A549 (cell line): ENCODE data around the gene STRN4. TPM values are rescaled to one million over a fixed set of nuclear protein-coding genes. Genes with fewer than 3 reads are reported as not detected.

Source experiments
- ATAC-seq, 2 experiments: fragments of 200-7000 bp in 1 of 2; fragments of >200 bp in 1 of 2; cut with Nextera tagmentation in 1 of 2; cut with Tn5 transposase in 1 of 2; 3 replicates each; pipeline versions ENCODE4 v1.8.0 to v1.9.1; 2018 to 2020; ENCODE audit warnings: mild to moderate bottlenecking in 1 of 2, moderate library complexity in 1 of 2
- CTCF ChIA-PET: fragments of 300-600 bp; sonication (Branson Sonifier 250); formaldehyde crosslinking; extraction: SDS; loops from one replicate; lab custom pipeline; 2021; ENCODE audit warnings: antibody characterized with exemption, inconsistent platforms; lab: Yijun Ruan, JAX
- POLR2A ChIA-PET: fragments of 350-600 bp; formaldehyde crosslinking; extraction: SDS; loops from one replicate; lab custom pipeline; 2021; ENCODE audit warnings: antibody characterized with exemption, inconsistent platforms; lab: Yijun Ruan, JAX
- DNase-seq, 2 experiments: peaks; one replicate each; pipeline versions ENCODE4 v3.0.0 to v3.0.0-alpha.2; 2011 to 2016; ENCODE audit warnings: low read depth in 1 of 2, low spot score in 1 of 2
- FAIRE-seq: peaks from 2 replicates; lab custom pipeline; 2011; peaks lifted over from hg19 to GRCh38; lab: Jason Lieb, UNC
- H3K27ac ChIP-seq, 2 experiments: fragments of >200 bp; sonication (Bioruptor Twin); formaldehyde crosslinking; 3 replicates each; pipeline ENCODE4 v1.5.1; 2016 to 2017
- H3K4me1 ChIP-seq: fragments of >200 bp; sonication (Bioruptor Twin); formaldehyde crosslinking; 3 replicates; pipeline ENCODE4 v1.6.1; 2016
- H3K4me2 ChIP-seq: fragments of >200 bp; sonication (Bioruptor Twin); formaldehyde crosslinking; 3 replicates; pipeline ENCODE4 v1.6.1; 2016
- H3K4me3 ChIP-seq: fragments of >200 bp; sonication (Bioruptor Twin); formaldehyde crosslinking; 3 replicates; pipeline ENCODE4 v1.5.1; 2016
- H3K9me3 ChIP-seq: fragments of >200 bp; sonication (Bioruptor Twin); formaldehyde crosslinking; 3 replicates; pipeline ENCODE4 v1.6.1; 2016
- BCL3 ChIP-seq: fragments of >200 bp; sonication (Bioruptor Twin); formaldehyde crosslinking; IDR thresholded peaks from 3 replicates; pipeline ENCODE4 v1.6.1; 2016
- CBX2 ChIP-seq: fragments of 200-600 bp; sonication (generic); IDR thresholded peaks from 2 replicates; pipeline ENCODE4 v1.6.1; 2016; ENCODE audit warnings: low read depth, mild to moderate bottlenecking, borderline replicate concordance
- CBX8 ChIP-seq: fragments of 200-600 bp; sonication (generic); IDR thresholded peaks from 2 replicates; pipeline ENCODE4 v1.6.1; 2016
- CEBPB ChIP-seq, 2 experiments: fragments of >200 bp in 1 of 2; sonication (Bioruptor Twin) in 1 of 2; formaldehyde crosslinking in 1 of 2; IDR thresholded peaks; 2 replicates each; pipeline ENCODE4 v1.6.1; 2012 to 2016
- EHMT2 ChIP-seq: fragments of 200-600 bp; sonication (generic); IDR thresholded peaks from 2 replicates; pipeline ENCODE4 v1.6.1; 2016; ENCODE audit warnings: antibody characterized with exemption, low read depth, mild to moderate bottlenecking, moderate library complexity
- EP300 ChIP-seq, 2 experiments: fragments of >200 bp; sonication (Bioruptor Twin); formaldehyde crosslinking; IDR thresholded peaks; 2 replicates in 1 of 2; 3 replicates in 1 of 2; pipeline ENCODE4 v1.6.1; 2016 to 2017
- FOXS1 ChIP-seq: fragments of 250-450 bp; sonication (Bioruptor Pico); IDR thresholded peaks from 2 replicates; pipeline ENCODE4 v1.5.0; 2020; ENCODE audit warnings: mild to moderate bottlenecking, moderate library complexity
- HDAC2 ChIP-seq: fragments of 200-600 bp; sonication (generic); IDR thresholded peaks from 2 replicates; pipeline ENCODE4 v1.6.1; 2016
- HES2 ChIP-seq: fragments of >200 bp; sonication (Bioruptor Twin); formaldehyde crosslinking; IDR thresholded peaks from 2 replicates; pipeline ENCODE4 v1.6.1; 2016
- HEYL ChIP-seq: fragments of 250-450 bp; sonication (Bioruptor Pico); IDR thresholded peaks from 2 replicates; pipeline ENCODE4 v1.8.0; 2021; ENCODE audit warnings: mild to moderate bottlenecking, moderate library complexity
- HMGXB4 ChIP-seq: fragments of 250-450 bp; sonication (Bioruptor Pico); IDR thresholded peaks from 2 replicates; pipeline ENCODE4 v1.5.0; 2021; ENCODE audit warnings: mild to moderate bottlenecking, moderate library complexity, borderline replicate concordance
- HOXB13 ChIP-seq: fragments of 250-450 bp; sonication (Bioruptor Pico); IDR thresholded peaks from 2 replicates; pipeline ENCODE4 v1.5.0; 2020; ENCODE audit warnings: low read depth, mild to moderate bottlenecking, moderate library complexity
- HOXB5 ChIP-seq: fragments of 250-450 bp; sonication (Bioruptor Pico); IDR thresholded peaks from 2 replicates; pipeline ENCODE4 v1.5.0; 2020; ENCODE audit warnings: mild to moderate bottlenecking, moderate library complexity
- JUN ChIP-seq, 2 experiments: fragments of >200 bp; sonication (Bioruptor Twin); formaldehyde crosslinking; IDR thresholded peaks; 2 replicates in 1 of 2; 3 replicates in 1 of 2; pipeline ENCODE4 v1.6.1; 2016 to 2017
- JUNB ChIP-seq: fragments of >200 bp; sonication (Bioruptor Twin); formaldehyde crosslinking; IDR thresholded peaks from 2 replicates; pipeline ENCODE4 v1.6.1; 2016
- KDM1A ChIP-seq: fragments of 200-600 bp; sonication (generic); IDR thresholded peaks from 2 replicates; pipeline ENCODE4 v1.6.1; 2016; ENCODE audit warnings: low read depth, mild to moderate bottlenecking
- KDM5A ChIP-seq: fragments of 200-600 bp; sonication (generic); IDR thresholded peaks from 2 replicates; pipeline ENCODE4 v1.6.1; 2016; ENCODE audit warnings: antibody characterized with exemption, mild to moderate bottlenecking
- MAFK ChIP-seq: fragments of 450-650 bp; IDR thresholded peaks from 2 replicates; pipeline ENCODE4 v1.6.1; 2014; ENCODE audit not compliant: partially characterized antibody
- MAZ ChIP-seq: fragments of 150-350 bp; IDR thresholded peaks from 2 replicates; pipeline ENCODE4 v1.6.1; 2014; ENCODE audit warnings: antibody characterized with exemption, low read depth, low read length, borderline replicate concordance
- NFE2L2 ChIP-seq: fragments of 150-350 bp; conservative IDR thresholded peaks from 2 replicates; pipeline ENCODE4 v1.6.1; 2014; ENCODE audit warnings: low read length
- NPAS2 ChIP-seq: fragments of 250-450 bp; sonication (Bioruptor Pico); IDR thresholded peaks from 2 replicates; pipeline ENCODE4 v1.8.0; 2022; ENCODE audit warnings: mild to moderate bottlenecking, moderate library complexity, borderline replicate concordance
- PBX3 ChIP-seq: IDR thresholded peaks from 2 replicates; pipeline ENCODE4 v1.6.1; 2012
- PHF8 ChIP-seq: fragments of 200-600 bp; sonication (generic); IDR thresholded peaks from 2 replicates; pipeline ENCODE4 v1.6.1; 2016; ENCODE audit warnings: low read depth, mild to moderate bottlenecking, antibody characterized with exemption, moderate library complexity, borderline replicate concordance
- POLR2A ChIP-seq: IDR thresholded peaks from 2 replicates; pipeline ENCODE4 v1.6.1; 2012; ENCODE audit warnings: mild to moderate bottlenecking, low read length
- POLR2AphosphoS2 ChIP-seq: conservative IDR thresholded peaks from 2 replicates; pipeline ENCODE4 v1.6.1; 2012; ENCODE audit warnings: low read length, improper control_type of control experiment, inconsistent platforms
- RAD21 ChIP-seq, 2 experiments: fragments of >200 bp in 1 of 2; sonication (Bioruptor Twin) in 1 of 2; formaldehyde crosslinking in 1 of 2; IDR thresholded peaks in 1 of 2; conservative IDR thresholded peaks in 1 of 2; 2 replicates in 1 of 2; 3 replicates in 1 of 2; pipeline ENCODE4 v1.6.1; 2012 to 2018; ENCODE audit warnings: inconsistent platforms in 1 of 2
- RFX5 ChIP-seq: fragments of 450-650 bp; IDR thresholded peaks from 2 replicates; pipeline ENCODE4 v1.7.1; 2014; ENCODE audit warnings: antibody characterized with exemption, mild to moderate bottlenecking, moderate library complexity
- SREBF2 ChIP-seq: fragments of 450-650 bp; IDR thresholded peaks from 2 replicates; pipeline ENCODE4 v1.6.1; 2014; ENCODE audit warnings: mild to moderate bottlenecking, moderate library complexity
- USF2 ChIP-seq: fragments of 450-650 bp; IDR thresholded peaks from 2 replicates; pipeline ENCODE4 v1.6.1; 2014; ENCODE audit warnings: antibody characterized with exemption
- WGBS: methylation state at CpG from one replicate; pipeline ENCODE4 v1.1.6; 2017; ENCODE audit errors: missing lambda C conversion rate; 5-methylcytosine and 5-hydroxymethylcytosine counted together
- polyA plus RNA-seq, 4 experiments: library from polyadenylated mRNA; depleted of rRNA in 3 of 4; stranded (reverse); fragments of >200 nt; fragmentation: RNase III in 1 of 4; extraction: RNeasy Plus Mini Kit Qiagen cat#74134 plus additional on column Dnase treatment in 1 of 4; gene quantifications; 2 replicates in 3 of 4; 3 replicates in 1 of 4; pipeline ENCODE4 v1.2.3, GENCODE V29; 2011 to 2017

STRN4 gene
- polyA plus RNA-seq, 2 of the 4 experiments (the other 2 are of a cell fraction) = 62.8 to 70.0 TPM

GRCh38 chr19:46776927-46777911, 31.0 kb upstream of the STRN4 start (continued):
- no peak for TF ChIP-seq RAD21 (conservative IDR thresholded peaks at IDR 0.05 in 1 of 2, IDR thresholded peaks at IDR 0.05 in 1 of 2)
- no peak for TF ChIP-seq HDAC2
- TF ChIP-seq HOXB13 (CRISPR knock-in tag) = no peak

- Histone ChIP-seq H3K9me3 (no peaks in the 10 kb centered on the region), H3K4me1 (peaks cover 16% of the 10 kb centered on the region), H3K4me2 (no peak overlapping the region), H3K27ac (no peak overlapping the region), H3K4me3 (no peak overlapping the region)
- WGBS = 95% methylated on average over 11 of the region's 11 CpGs
- DNase-seq (no peak), FAIRE-seq (no peak), ATAC-seq (no peak)
- ChIA-PET POLR2A (interaction anchor here (0.6 to 0.8 kb wide), 2 partner anchors 13 to 84 kb away, joined by 3 read pairs; partner anchors contain the start of gene SLC1A5), CTCF (interaction anchor here (0.7 to 5.6 kb wide), 7 partner anchors 10 to 583 kb away, joined by 3 to 33 read pairs (median 5); no protein-coding TSS in a partner anchor)
- TF ChIP-seq MAZ = no peak
- TF ChIP-seq CBX2 = no peak
- no peak for TF ChIP-seq NFE2L2
- no peak for TF ChIP-seq USF2
- no peak for TF ChIP-seq SREBF2
- TF ChIP-seq POLR2A = no peak
- TF ChIP-seq RFX5 = no peak
- TF ChIP-seq BCL3 = no peak
- no peak for TF ChIP-seq EHMT2
- no peak for TF ChIP-seq RAD21 (conservative IDR thresholded peaks at IDR 0.05 in 1 of 2, IDR thresholded peaks at IDR 0.05 in 1 of 2)
- no peak for TF ChIP-seq CBX8
- no peak for TF ChIP-seq HOXB5 (CRISPR knock-in tag)
- no peak for TF ChIP-seq JUNB
- no peak for TF ChIP-seq KDM1A
- TF ChIP-seq EP300 (IDR thresholded peaks at IDR 0.05) = no peak
- no peak for TF ChIP-seq PHF8
- TF ChIP-seq MAFK = no peak
- no peak for TF ChIP-seq JUN (IDR thresholded peaks at IDR 0.05)
These were observed 29.5 kb upstream of the STRN4 start for GRCh38 chr19:46775642-46776258.

GRCh38 chr19:46773018-46773399, 26.8 kb upstream of the STRN4 start:
- Histone ChIP-seq H3K9me3 (no peaks in the 10 kb centered on the region), H3K4me2 (no peak overlapping the region), H3K4me1 (peaks cover 11% of the 10 kb centered on the region; the same call in 2 of the 3 replicates), H3K27ac (no peak overlapping the region), H3K4me3 (no peak overlapping the region)
- ATAC-seq (no peak; a peak in 1 of 6 replicates), DNase-seq (no peak), FAIRE-seq (no peak)
- WGBS = 80% methylated on average over 7 of the region's 7 CpGs
- CTCF ChIA-PET = interaction anchor here (0.7 to 28.2 kb wide), 5 partner anchors 12 to 63 kb away, joined by 5 to 1222 read pairs (median 47); partner anchors contain the start of genes AP2S1 and SLC1A5
- POLR2A ChIA-PET = interaction anchor here (1.1 to 1.7 kb wide), 2 partner anchors 12 to 15 kb away, joined by 3 to 8 read pairs; partner anchors contain the start of gene SLC1A5
- TF ChIP-seq POLR2A (no peak), FOXS1 (no peak), CEBPB (IDR thresholded peaks at IDR 0.05) (no peak), EHMT2 (no peak), NPAS2 (CRISPR knock-in tag) (no peak), JUNB (no peak), HES2 (no peak), POLR2AphosphoS2 (0 out of 2 replicates have a peak, but pooled peaks have one; percentile 68), HEYL (CRISPR knock-in tag) (no peak), CBX2 (no peak), RAD21 (conservative IDR thresholded peaks at IDR 0.05 in 1 of 2, IDR thresholded peaks at IDR 0.05 in 1 of 2) (no peak), KDM5A (no peak), SREBF2 (no peak), PBX3 (no peak), HMGXB4 (no peak), MAFK (peak; percentile 49), CBX8 (no peak)
